Keratinocyte (primary cell): ENCODE measurements around the gene SRGAP3. TPM values are rescaled to one million over a fixed set of nuclear protein-coding genes. Genes with fewer than 3 reads are reported as not detected.
A peak's percentile ranks its signal among the peaks of the same experiment; 100 is the strongest.

Experiments
- DNase-seq: peaks from one replicate; pipeline ENCODE4 v3.0.0-alpha.2; 2011; ENCODE audit warnings: low read depth, missing footprints, low spot score
- FAIRE-seq: peaks from 2 replicates; lab custom pipeline; 2011; peaks lifted over from hg19 to GRCh38; lab: Jason Lieb, UNC
- H2AFZ ChIP-seq: 2 replicates; pipeline ENCODE4 v1.6.0; 2012; ENCODE audit warnings: low read length, control low read depth, inconsistent platforms; ENCODE audit not compliant: control insufficient read depth
- H3K27ac ChIP-seq: 2 replicates; pipeline ENCODE4 v1.5.1; 2011; ENCODE audit warnings: low read length; ENCODE audit not compliant: control insufficient read depth, insufficient read depth
- H3K27me3 ChIP-seq: 3 replicates; pipeline ENCODE4 v1.6.0; 2011; ENCODE audit warnings: low read length; ENCODE audit not compliant: control insufficient read depth, insufficient read depth; ENCODE audit errors: extremely low read depth
- H3K36me3 ChIP-seq, 2 experiments: 2 replicates in 1 of 2; 3 replicates in 1 of 2; pipeline ENCODE4 v1.5.1; 2011; ENCODE audit warnings: low read length in 2 of 2, mild to moderate bottlenecking in 1 of 2; ENCODE audit not compliant: control insufficient read depth in 2 of 2, insufficient read depth in 2 of 2; ENCODE audit errors: extremely low read depth in 1 of 2
- H3K4me1 ChIP-seq: 3 replicates; pipeline ENCODE4 v1.5.1; 2011; ENCODE audit warnings: low read length; ENCODE audit not compliant: control insufficient read depth, insufficient read depth; ENCODE audit errors: extremely low read depth
- H3K4me2 ChIP-seq: 3 replicates; pipeline ENCODE4 v1.6.0; 2011; ENCODE audit warnings: low read depth, low read length; ENCODE audit not compliant: control insufficient read depth, insufficient read depth; ENCODE audit errors: extremely low read depth
- H3K4me3 ChIP-seq, 3 experiments: fragments of 200-600 bp in 1 of 3; sonication (generic) in 1 of 3; 2 replicates in 2 of 3; 3 replicates in 1 of 3; pipeline ENCODE4 v1.5.1; 2011 to 2016; ENCODE audit warnings: low read length in 3 of 3, mild to moderate bottlenecking in 3 of 3, control low read depth in 2 of 3, inconsistent platforms in 1 of 3, low read depth in 1 of 3, mixed read lengths in 1 of 3, mixed run types in 1 of 3, moderate library complexity in 1 of 3; ENCODE audit not compliant: control insufficient read depth in 2 of 3, insufficient read depth in 2 of 3; ENCODE audit errors: extremely low read depth in 1 of 3
- H3K79me2 ChIP-seq: 2 replicates; pipeline ENCODE4 v1.6.0; 2012; ENCODE audit warnings: low read length; ENCODE audit not compliant: control insufficient read depth, insufficient read depth
- H3K9ac ChIP-seq: 3 replicates; pipeline ENCODE4 v1.6.0; 2011; ENCODE audit warnings: low read length; ENCODE audit not compliant: control insufficient read depth, insufficient read depth; ENCODE audit errors: extremely low read depth
- H3K9me1 ChIP-seq: 3 replicates; pipeline ENCODE4 v1.6.0; 2011; ENCODE audit warnings: low read length; ENCODE audit not compliant: control insufficient read depth, insufficient read depth; ENCODE audit errors: extremely low read depth
- H3K9me3 ChIP-seq: 2 replicates; pipeline ENCODE4 v1.5.1; 2012; ENCODE audit warnings: low read depth, low read length; ENCODE audit not compliant: control insufficient read depth
- H4K20me1 ChIP-seq: 3 replicates; pipeline ENCODE4 v1.6.0; 2011; ENCODE audit warnings: low read length; ENCODE audit not compliant: control insufficient read depth, insufficient read depth; ENCODE audit errors: extremely low read depth
- CTCF ChIP-seq, 3 experiments: IDR thresholded peaks in 1 of 3; conservative IDR thresholded peaks in 1 of 3; optimal IDR thresholded peaks in 1 of 3; 2 replicates in 2 of 3; 3 replicates in 1 of 3; pipeline versions ENCODE3 to v1.5.1; 2011; ENCODE audit warnings: low read length in 3 of 3, mild to moderate bottlenecking in 3 of 3, moderate library complexity in 2 of 3, control low read depth in 1 of 3, inconsistent platforms in 1 of 3; ENCODE audit not compliant: insufficient read depth in 2 of 3; ENCODE audit errors: extremely low read depth in 1 of 3
- EZH2 ChIP-seq: IDR thresholded peaks from one replicate; pipeline ENCODE4 v1.6.1; 2012; ENCODE audit warnings: inconsistent platforms, mild to moderate bottlenecking, low read length, moderate library complexity
- dilution Hi-C: fragments of 300-500 bp; cut with MboI; formaldehyde crosslinking; loops from one replicate; pipeline ENCODE4 v1.7.0; 2020; ENCODE audit warnings: low sequenced_read_pairs; ENCODE audit not compliant: extremely low pct_ligation_motif_present
- polyA plus RNA-seq, 5 experiments: library from polyadenylated mRNA; depleted of rRNA in 3 of 5; stranded (reverse) in 3 of 5; stranded (forward) in 1 of 5; unstranded in 1 of 5; fragments of >200 nt; gene quantifications; 1 replicate in 1 of 5; 2 replicates in 3 of 5; 3 replicates in 1 of 5; pipeline versions ENCODE4 v1.2.1 to v1.2.3, GENCODE V29; 2011 to 2012; ENCODE audit warnings: missing spikeins in 2 of 5, low read depth in 1 of 5, low replicate concordance in 1 of 5

SRGAP3 gene
- polyA plus RNA-seq, 1 donor (not counting 4 experiments of a cell fraction or from before 2014, with no cell fraction given): 7.2 TPM

- H3K36me3 ChIP-seq: peaks cover 0 to 4% of the 10 kb centered on the region in 2 experiments
- TF ChIP-seq CTCF (optimal IDR thresholded peaks at IDR 0.05 in 1 of 3, IDR thresholded peaks at IDR 0.05 in 1 of 3, conservative IDR thresholded peaks at IDR 0.05 in 1 of 3; ENCODE audit: extremely low read depth in 1 of 3, insufficient read depth in 2 of 3, low read length in 3 of 3) (no peak), EZH2 (no peak)
- H3K27me3 ChIP-seq: no peaks in the 10 kb centered on the region
- no peaks in the 10 kb centered on the region for H3K9me1 ChIP-seq
- H2AFZ ChIP-seq: no peak overlapping the region
- H3K4me3 ChIP-seq: no peak overlapping the region
- H3K9me3 ChIP-seq: no peaks in the 10 kb centered on the region
- H3K4me2 ChIP-seq: peak overlapping the region; percentile 20
- dilution Hi-C loops: no loop called here
- no peaks in the 10 kb centered on the region for H4K20me1 ChIP-seq
- H3K4me1 ChIP-seq: peaks cover 14% of the 10 kb centered on the region
- no peak overlapping the region for H3K9ac ChIP-seq
- peak; percentile 58 for FAIRE-seq
- H3K27ac ChIP-seq: no peak overlapping the region
- DNase-seq: no peak
- H3K79me2 ChIP-seq: peaks cover 2% of the 10 kb centered on the region
Observed at GRCh38 chr3:9195390-9195789, 54.1 kb downstream of the SRGAP3 start.

GRCh38 chr3:9194509-9195184 lies 54.8 kb downstream of the SRGAP3 start:
- no peak overlapping the region for H2AFZ ChIP-seq
- peak overlapping the region; percentile 42 for H3K27ac ChIP-seq
- no peak overlapping the region for H3K4me2 ChIP-seq

More at GRCh38 chr3:9194509-9195184, 54.8 kb downstream of the SRGAP3 start:
- H3K4me1 ChIP-seq: peaks cover 14% of the 10 kb centered on the region
- dilution Hi-C loops: no loop called here
- H3K79me2 ChIP-seq: peaks cover 2% of the 10 kb centered on the region
- FAIRE-seq (no peak), DNase-seq (no peak)
- no peaks in the 10 kb centered on the region for H4K20me1 ChIP-seq
- no peaks in the 10 kb centered on the region for H3K27me3 ChIP-seq
- no peak overlapping the region for H3K9ac ChIP-seq
- H3K36me3 ChIP-seq: peaks cover 0 to 4% of the 10 kb centered on the region in 2 experiments
- H3K4me3 ChIP-seq: peak overlapping the region in 1 of 3 experiments; percentile 3
- no peaks in the 10 kb centered on the region for H3K9me3 ChIP-seq
- H3K9me1 ChIP-seq: no peaks in the 10 kb centered on the region
- no peak for TF ChIP-seq EZH2
- TF ChIP-seq CTCF (optimal IDR thresholded peaks at IDR 0.05 in 1 of 3, IDR thresholded peaks at IDR 0.05 in 1 of 3, conservative IDR thresholded peaks at IDR 0.05 in 1 of 3; ENCODE audit: extremely low read depth in 1 of 3, insufficient read depth in 2 of 3, low read length in 3 of 3): no peak
